Sigmoid colon (tissue), 4 donors: ENCODE data around the gene SEPTIN6.

ENCODE experiments used
- POLR2AphosphoS5 ChIP-seq, 4 donors: sonication (generic); formaldehyde crosslinking; IDR thresholded peaks; one replicate each; pipeline ENCODE4 v1.6.1; 2017; ENCODE audit warnings: antibody characterized with exemption in 4 of 4
- TF ChIP-seq, protein P1 (sequence below), 4 experiments: fragments of 450-650 bp in 3 of 4; fragments of 200-600 bp in 1 of 4; IDR thresholded peaks; one replicate each; pipeline ENCODE4 v1.5.1; 2016 to 2019; ENCODE audit warnings: antibody characterized with exemption in 4 of 4, mild to moderate bottlenecking in 3 of 4, moderate library complexity in 2 of 4

DNA sequence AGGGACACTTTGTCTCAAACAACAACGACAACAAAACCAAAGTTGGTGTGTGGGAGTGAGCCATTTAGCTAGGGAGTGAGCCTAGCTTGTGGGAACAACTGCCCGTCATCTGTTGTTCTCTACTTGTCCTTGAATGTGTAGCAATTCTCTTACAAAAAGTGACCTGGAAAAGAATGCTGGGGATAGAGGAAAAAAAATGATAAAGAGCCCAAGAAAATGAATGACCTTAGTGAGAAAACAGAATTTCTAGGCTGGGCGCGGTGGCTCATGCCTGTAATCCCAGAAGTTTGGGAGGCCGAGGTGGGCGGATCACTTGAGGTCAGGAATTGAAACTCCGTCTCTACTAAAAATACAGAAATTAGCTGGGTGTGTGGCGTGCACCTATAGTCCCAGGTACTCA, 19.6 kb downstream of the SEPTIN6 start:
- TF ChIP-seq, protein P1, sequence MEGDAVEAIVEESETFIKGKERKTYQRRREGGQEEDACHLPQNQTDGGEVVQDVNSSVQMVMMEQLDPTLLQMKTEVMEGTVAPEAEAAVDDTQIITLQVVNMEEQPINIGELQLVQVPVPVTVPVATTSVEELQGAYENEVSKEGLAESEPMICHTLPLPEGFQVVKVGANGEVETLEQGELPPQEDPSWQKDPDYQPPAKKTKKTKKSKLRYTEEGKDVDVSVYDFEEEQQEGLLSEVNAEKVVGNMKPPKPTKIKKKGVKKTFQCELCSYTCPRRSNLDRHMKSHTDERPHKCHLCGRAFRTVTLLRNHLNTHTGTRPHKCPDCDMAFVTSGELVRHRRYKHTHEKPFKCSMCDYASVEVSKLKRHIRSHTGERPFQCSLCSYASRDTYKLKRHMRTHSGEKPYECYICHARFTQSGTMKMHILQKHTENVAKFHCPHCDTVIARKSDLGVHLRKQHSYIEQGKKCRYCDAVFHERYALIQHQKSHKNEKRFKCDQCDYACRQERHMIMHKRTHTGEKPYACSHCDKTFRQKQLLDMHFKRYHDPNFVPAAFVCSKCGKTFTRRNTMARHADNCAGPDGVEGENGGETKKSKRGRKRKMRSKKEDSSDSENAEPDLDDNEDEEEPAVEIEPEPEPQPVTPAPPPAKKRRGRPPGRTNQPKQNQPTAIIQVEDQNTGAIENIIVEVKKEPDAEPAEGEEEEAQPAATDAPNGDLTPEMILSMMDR (IDR thresholded peaks at IDR 0.05), result no peak
- TF ChIP-seq POLR2AphosphoS5 (IDR thresholded peaks at IDR 0.05), result no peak
